ENCODE data around the gene RBPJ. TPM values are rescaled to one million over a fixed set of nuclear protein-coding genes. Genes with fewer than 3 reads are reported as not detected.

RBPJ gene
- total and polyA plus RNA-seq, 10 donors = 18.4 to 91.9 (median 77.9) TPM

DNA sequence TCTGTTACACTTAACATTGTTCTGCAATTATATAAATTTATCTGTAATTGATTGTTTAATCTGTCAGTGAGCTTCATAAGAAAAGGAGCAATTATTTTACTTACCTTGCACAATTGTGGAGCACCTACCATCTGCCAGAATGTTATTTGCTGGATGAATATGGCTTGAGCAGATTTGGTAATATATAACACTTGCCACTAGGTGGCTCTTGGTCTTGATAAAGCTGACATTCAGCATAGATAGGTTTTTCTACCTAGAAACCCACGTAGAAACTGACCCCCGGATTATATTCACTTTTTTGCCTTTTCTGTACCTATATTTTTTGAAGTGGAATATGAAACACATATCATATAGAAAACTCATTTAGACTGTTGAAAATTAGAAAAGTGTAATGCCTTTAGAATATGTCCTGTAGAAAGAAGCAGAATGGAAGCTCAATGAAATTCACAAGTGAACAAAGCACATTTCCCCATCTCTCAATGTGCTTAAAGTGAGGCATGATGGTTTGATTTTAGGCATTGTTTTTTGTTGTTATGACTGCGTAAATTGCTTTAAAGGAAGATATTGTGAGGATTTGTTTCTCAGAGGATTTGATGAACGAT is 9.5 kb downstream of the RBPJ start:
- H3K27me3 ChIP-seq (replicated peaks in 1 of 7) = no peaks in the 10 kb centered on the region
- intact Hi-C loops (cut with DNase I; ENCODE audit: low total_unique reads) = loop anchor here (5.0 kb wide), 1 partner anchor 82 kb away; no protein-coding TSS in a partner anchor
- H3K27ac ChIP-seq = no peak overlapping the region
- H3K36me3 ChIP-seq = no peaks in the 10 kb centered on the region
- TF ChIP-seq CTCF (IDR thresholded peaks at IDR 0.05 in 8 of 11, conservative IDR thresholded peaks at IDR 0.05 in 3 of 11) (peak; percentile 12 to 78 (median 68)), POLR2AphosphoS5 (IDR thresholded peaks at IDR 0.05) (no peak)
- H3K4me1 ChIP-seq = peaks cover 11 to 96% (median 35%) of the 10 kb centered on the region in 6 donors
- no peak for DNase-seq
- 44 to 50% (median 47%) methylated on average over 4 of the region's 4 CpGs for WGBS, 5 donors
- H3K4me3 ChIP-seq = no peak overlapping the region
- no peaks in the 10 kb centered on the region for H3K9me3 ChIP-seq

DNA sequence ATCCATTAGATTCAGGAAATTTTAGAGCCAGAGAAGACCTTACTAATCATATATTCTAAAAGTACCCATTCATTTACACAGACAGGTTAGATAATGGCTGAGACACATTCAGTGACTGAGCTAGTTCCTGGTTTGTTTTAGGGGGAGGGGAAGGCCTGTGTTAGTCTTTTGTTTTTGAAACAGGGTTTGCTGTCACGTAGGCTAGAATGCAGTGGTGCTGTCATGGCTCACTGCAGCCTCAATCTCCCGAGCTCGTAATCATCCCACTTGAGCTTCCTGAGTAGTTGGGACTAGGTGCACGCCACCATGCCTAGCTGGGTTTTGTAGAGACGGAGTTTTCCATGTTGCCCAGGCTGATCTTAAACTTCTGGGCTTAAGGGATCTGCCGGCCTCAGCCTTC is 10.1 kb downstream of the RBPJ start:
- intact Hi-C loops (cut with DNase I; ENCODE audit: low total_unique reads) = loop anchor here (5.0 kb wide), 1 partner anchor 81 kb away; no protein-coding TSS in a partner anchor
- WGBS, 5 donors = 75 to 83% (median 77%) methylated on average over 6 of the region's 6 CpGs
- Histone ChIP-seq H3K4me3 (no peak overlapping the region), H3K27me3 (replicated peaks in 1 of 7) (no peaks in the 10 kb centered on the region), H3K4me1 (peaks cover 11 to 96% (median 34%) of the 10 kb centered on the region in 6 donors), H3K27ac (peak overlapping the region in 4 of 8 donors; percentile 37 to 48 (median 47)), H3K9me3 (no peaks in the 10 kb centered on the region), H3K36me3 (no peaks in the 10 kb centered on the region)
- no peak for DNase-seq
- TF ChIP-seq POLR2A (IDR thresholded peaks at IDR 0.05) (no peak), POLR2AphosphoS5 (IDR thresholded peaks at IDR 0.05) (no peak), CTCF (IDR thresholded peaks at IDR 0.05 in 8 of 11, conservative IDR thresholded peaks at IDR 0.05 in 3 of 11) (no peak)

DNA sequence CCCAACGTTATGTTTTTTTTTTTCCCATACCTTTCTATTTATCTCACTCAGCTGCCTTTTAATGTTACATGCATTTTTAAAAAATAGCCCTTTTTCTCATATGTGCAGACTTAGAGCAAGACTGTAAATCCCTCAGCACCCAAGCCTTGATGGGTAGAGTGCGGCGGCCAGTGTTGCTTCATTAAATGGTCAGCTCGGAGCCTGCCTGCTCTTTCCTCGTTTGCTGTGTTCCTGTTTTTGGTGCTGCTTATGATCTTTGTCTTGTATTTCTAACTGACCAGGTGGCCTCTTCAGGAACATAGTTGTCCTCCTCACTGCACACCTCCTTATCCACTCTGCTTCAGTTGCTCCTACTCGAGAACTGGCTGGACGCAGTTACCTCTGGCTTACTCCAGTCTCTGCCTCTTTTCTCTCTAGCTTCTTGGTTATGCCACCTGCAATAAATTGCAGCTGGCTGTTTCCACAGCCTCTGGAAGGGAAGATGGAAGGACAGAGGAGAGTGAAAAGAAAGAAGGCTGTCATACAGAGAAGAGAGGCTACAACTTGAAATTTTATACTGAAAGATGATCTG is 10.7 kb downstream of the RBPJ start:
- no peak for DNase-seq
- H3K9me3 ChIP-seq = no peaks in the 10 kb centered on the region
- H3K27me3 ChIP-seq (replicated peaks in 1 of 7) = no peaks in the 10 kb centered on the region
- TF ChIP-seq POLR2AphosphoS5 (IDR thresholded peaks at IDR 0.05) (no peak), CTCF (IDR thresholded peaks at IDR 0.05 in 8 of 11, conservative IDR thresholded peaks at IDR 0.05 in 3 of 11) (no peak), POLR2A (IDR thresholded peaks at IDR 0.05) (no peak)
- peak overlapping the region in 4 of 8 donors; percentile 37 to 48 (median 47) for H3K27ac ChIP-seq
- H3K4me3 ChIP-seq = no peak overlapping the region
- no peaks in the 10 kb centered on the region for H3K36me3 ChIP-seq
- peaks cover 11 to 94% (median 37%) of the 10 kb centered on the region in 6 donors for H3K4me1 ChIP-seq
- intact Hi-C loops (cut with DNase I; ENCODE audit: low total_unique reads) = loop anchor here (5.0 kb wide), 1 partner anchor 81 kb away; no protein-coding TSS in a partner anchor
- 57 to 78% (median 58%) methylated on average over 7 of the region's 7 CpGs for WGBS, 5 donors

DNA sequence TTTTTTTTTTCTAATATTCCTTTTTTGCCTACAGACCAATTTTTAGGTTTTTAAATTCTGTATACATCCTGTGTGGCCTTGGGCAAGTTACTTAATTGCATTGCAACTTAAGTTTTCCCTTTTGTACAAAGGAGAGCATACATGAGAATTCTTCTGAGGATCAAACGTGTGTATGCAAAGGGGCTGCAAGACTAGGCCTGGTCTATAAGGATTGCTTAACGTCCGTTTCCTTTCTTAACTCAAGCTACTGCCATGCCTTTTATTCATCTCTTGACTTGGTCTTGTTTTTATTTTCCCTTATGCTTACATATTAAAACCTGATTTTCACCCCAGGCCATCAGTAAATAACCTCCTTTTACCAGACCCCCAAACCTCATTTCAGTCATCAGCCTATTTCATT is 13.6 kb downstream of the RBPJ start:
- 49 to 73% (median 70%) methylated on average over 3 of the region's 3 CpGs for WGBS, 5 donors
- intact Hi-C loops (cut with DNase I; ENCODE audit: low total_unique reads) = loop anchor here (5.0 kb wide), 1 partner anchor 78 kb away; no protein-coding TSS in a partner anchor
- H3K4me3 ChIP-seq = no peak overlapping the region
- H3K4me1 ChIP-seq = peaks cover 11 to 86% (median 35%) of the 10 kb centered on the region in 6 donors
- H3K36me3 ChIP-seq = no peaks in the 10 kb centered on the region
- TF ChIP-seq CTCF (IDR thresholded peaks at IDR 0.05 in 8 of 11, conservative IDR thresholded peaks at IDR 0.05 in 3 of 11) (no peak), POLR2A (IDR thresholded peaks at IDR 0.05) (no peak), POLR2AphosphoS5 (IDR thresholded peaks at IDR 0.05) (no peak)
- no peak for DNase-seq
- H3K9me3 ChIP-seq = no peaks in the 10 kb centered on the region
- no peaks in the 10 kb centered on the region for H3K27me3 ChIP-seq (replicated peaks in 1 of 7)
- no peak overlapping the region for H3K27ac ChIP-seq

All from spleen (tissue), 11 donors.